Prostate gland (tissue), 2 donors: Measurements from ENCODE around the gene DHX38.

Source experiments
- POLR2A ChIP-seq: fragments of 450-650 bp; IDR thresholded peaks from one replicate; pipeline ENCODE4 v1.6.1; 2016; ENCODE audit warnings: antibody characterized with exemption, mild to moderate bottlenecking
- POLR2AphosphoS5 ChIP-seq: sonication (generic); formaldehyde crosslinking; IDR thresholded peaks from one replicate; pipeline ENCODE4 v1.6.1; 2017; ENCODE audit warnings: antibody characterized with exemption
- TF ChIP-seq, protein P1 (sequence below), 4 experiments: fragments of 200-600 bp in 2 of 4; fragments of 450-650 bp in 2 of 4; sonication (generic) in 2 of 4; IDR thresholded peaks; 1 replicate in 3 of 4; 2 replicates in 1 of 4; pipeline ENCODE4 v1.5.1; 2016 to 2019; ENCODE audit warnings: antibody characterized with exemption in 4 of 4, mild to moderate bottlenecking in 2 of 4, moderate library complexity in 2 of 4

DNA sequence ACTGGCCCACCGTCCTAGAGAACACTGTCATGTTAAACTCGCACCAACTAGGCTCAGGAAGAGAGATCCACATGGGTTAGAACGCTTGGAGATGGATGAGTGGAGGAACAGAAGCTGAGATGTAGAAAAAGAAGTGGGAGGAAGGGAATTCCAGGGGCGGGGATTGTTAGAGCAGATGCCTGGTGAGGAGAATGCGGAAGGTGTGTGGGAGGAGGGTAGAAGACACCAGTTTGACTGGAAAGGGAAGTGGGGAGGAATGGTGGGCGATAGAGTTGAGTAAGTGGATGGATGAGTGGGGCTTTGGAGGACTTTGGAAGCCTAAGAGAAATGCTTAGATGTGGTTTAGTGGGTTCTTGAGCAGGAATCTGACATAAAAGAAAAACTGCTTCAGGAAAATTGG is 37.4 kb downstream of the DHX38 start:
- TF ChIP-seq, protein P1, sequence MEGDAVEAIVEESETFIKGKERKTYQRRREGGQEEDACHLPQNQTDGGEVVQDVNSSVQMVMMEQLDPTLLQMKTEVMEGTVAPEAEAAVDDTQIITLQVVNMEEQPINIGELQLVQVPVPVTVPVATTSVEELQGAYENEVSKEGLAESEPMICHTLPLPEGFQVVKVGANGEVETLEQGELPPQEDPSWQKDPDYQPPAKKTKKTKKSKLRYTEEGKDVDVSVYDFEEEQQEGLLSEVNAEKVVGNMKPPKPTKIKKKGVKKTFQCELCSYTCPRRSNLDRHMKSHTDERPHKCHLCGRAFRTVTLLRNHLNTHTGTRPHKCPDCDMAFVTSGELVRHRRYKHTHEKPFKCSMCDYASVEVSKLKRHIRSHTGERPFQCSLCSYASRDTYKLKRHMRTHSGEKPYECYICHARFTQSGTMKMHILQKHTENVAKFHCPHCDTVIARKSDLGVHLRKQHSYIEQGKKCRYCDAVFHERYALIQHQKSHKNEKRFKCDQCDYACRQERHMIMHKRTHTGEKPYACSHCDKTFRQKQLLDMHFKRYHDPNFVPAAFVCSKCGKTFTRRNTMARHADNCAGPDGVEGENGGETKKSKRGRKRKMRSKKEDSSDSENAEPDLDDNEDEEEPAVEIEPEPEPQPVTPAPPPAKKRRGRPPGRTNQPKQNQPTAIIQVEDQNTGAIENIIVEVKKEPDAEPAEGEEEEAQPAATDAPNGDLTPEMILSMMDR (IDR thresholded peaks at IDR 0.05) = no peak
- TF ChIP-seq POLR2AphosphoS5 (no peak), POLR2A (no peak)
